ENCODE results near the gene LHX4.

The LHX4 gene

GRCh38 chr1:180266275-180267210 is 36.5 kb downstream of the LHX4 start:
- H3K4me3 Mint-ChIP-seq, result no peak overlapping the region
- H3K27ac Mint-ChIP-seq, result peak overlapping the region in 1 of 2 donors; percentile 49
- no peaks in the 10 kb centered on the region for H3K27me3 Mint-ChIP-seq
- ATAC-seq (replicated peaks) (no peak), DNase-seq (no peak)
- H3K36me3 Mint-ChIP-seq (ENCODE audit: insufficient read depth), result peaks cover 6% of the 10 kb centered on the region
- H3K9me3 Mint-ChIP-seq, result no peaks in the 10 kb centered on the region
- H3K4me1 Mint-ChIP-seq (ENCODE audit: low read depth in 2 of 2), result peaks cover 0 to 3% of the 10 kb centered on the region in 2 donors

GRCh38 chr1:180267211-180267561 is 37.1 kb downstream of the LHX4 start:
- Mint-ChIP-seq H3K4me3 (no peak overlapping the region), H3K27ac (no peak overlapping the region), H3K27me3 (no peaks in the 10 kb centered on the region), H3K4me1 (ENCODE audit: low read depth in 2 of 2) (peaks cover 0 to 3% of the 10 kb centered on the region in 2 donors), H3K9me3 (no peaks in the 10 kb centered on the region), H3K36me3 (ENCODE audit: insufficient read depth) (peaks cover 6% of the 10 kb centered on the region)
- DNase-seq (no peak), ATAC-seq (replicated peaks) (no peak)

GRCh38 chr1:180267761-180268555 is 37.9 kb downstream of the LHX4 start:
- Mint-ChIP-seq H3K4me3 (no peak overlapping the region), H3K27me3 (no peaks in the 10 kb centered on the region), H3K36me3 (ENCODE audit: insufficient read depth) (peaks cover 6% of the 10 kb centered on the region), H3K27ac (no peak overlapping the region), H3K9me3 (no peaks in the 10 kb centered on the region), H3K4me1 (ENCODE audit: low read depth in 2 of 2) (peaks cover 0 to 3% of the 10 kb centered on the region in 2 donors)
- ATAC-seq (replicated peaks), result no peak
- no peak for DNase-seq

GRCh38 chr1:180268556-180269075 is 38.6 kb downstream of the LHX4 start:
- ATAC-seq (replicated peaks) (no peak), DNase-seq (no peak)
- no peaks in the 10 kb centered on the region for H3K27me3 Mint-ChIP-seq
- peaks cover 6% of the 10 kb centered on the region for H3K36me3 Mint-ChIP-seq (ENCODE audit: insufficient read depth)
- H3K4me1 Mint-ChIP-seq (ENCODE audit: low read depth in 2 of 2), result no peaks in the 10 kb centered on the region
- no peak overlapping the region for H3K27ac Mint-ChIP-seq
- no peaks in the 10 kb centered on the region for H3K9me3 Mint-ChIP-seq
- H3K4me3 Mint-ChIP-seq, result no peak overlapping the region

GRCh38 chr1:180269645-180270529 is 39.8 kb downstream of the LHX4 start:
- Mint-ChIP-seq H3K4me1 (ENCODE audit: low read depth in 2 of 2) (no peaks in the 10 kb centered on the region), H3K4me3 (no peak overlapping the region), H3K9me3 (no peaks in the 10 kb centered on the region), H3K27me3 (no peaks in the 10 kb centered on the region), H3K36me3 (ENCODE audit: insufficient read depth) (peaks cover 6% of the 10 kb centered on the region), H3K27ac (no peak overlapping the region)
- DNase-seq (no peak), ATAC-seq (replicated peaks) (no peak)

- ATAC-seq (replicated peaks) (no peak), DNase-seq (no peak)
- no peak overlapping the region for H3K4me3 Mint-ChIP-seq
- no peaks in the 10 kb centered on the region for H3K27me3 Mint-ChIP-seq
- H3K27ac Mint-ChIP-seq, result peak overlapping the region; percentile 15 to 51
- no peaks in the 10 kb centered on the region for H3K4me1 Mint-ChIP-seq (ENCODE audit: low read depth in 2 of 2)
- peaks cover 2% of the 10 kb centered on the region for H3K36me3 Mint-ChIP-seq (ENCODE audit: insufficient read depth)
- no peaks in the 10 kb centered on the region for H3K9me3 Mint-ChIP-seq
Measured at GRCh38 chr1:180270530-180271271, 40.6 kb downstream of the LHX4 start.

- H3K27me3 Mint-ChIP-seq, result no peaks in the 10 kb centered on the region
- ATAC-seq (replicated peaks) (no peak), DNase-seq (no peak)
- no peak overlapping the region for H3K4me3 Mint-ChIP-seq
- H3K9me3 Mint-ChIP-seq, result no peaks in the 10 kb centered on the region
- peak overlapping the region in 1 of 2 donors; percentile 15 for H3K27ac Mint-ChIP-seq
- peaks cover 2% of the 10 kb centered on the region for H3K36me3 Mint-ChIP-seq (ENCODE audit: insufficient read depth)
- H3K4me1 Mint-ChIP-seq (ENCODE audit: low read depth in 2 of 2), result no peaks in the 10 kb centered on the region
Measured at GRCh38 chr1:180271272-180272255, 41.5 kb downstream of the LHX4 start.

GRCh38 chr1:180272395-180272794 is 42.3 kb downstream of the LHX4 start:
- Mint-ChIP-seq H3K27ac (no peak overlapping the region), H3K4me1 (ENCODE audit: low read depth in 2 of 2) (no peaks in the 10 kb centered on the region), H3K4me3 (no peak overlapping the region), H3K9me3 (no peaks in the 10 kb centered on the region), H3K27me3 (no peaks in the 10 kb centered on the region), H3K36me3 (ENCODE audit: insufficient read depth) (peaks cover 2% of the 10 kb centered on the region)
- ATAC-seq (replicated peaks) (no peak), DNase-seq (no peak)

GRCh38 chr1:180273066-180273465 is 43.0 kb downstream of the LHX4 start:
- Mint-ChIP-seq H3K27ac (no peak overlapping the region), H3K9me3 (no peaks in the 10 kb centered on the region), H3K4me1 (ENCODE audit: low read depth in 2 of 2) (no peaks in the 10 kb centered on the region), H3K27me3 (no peaks in the 10 kb centered on the region), H3K36me3 (ENCODE audit: insufficient read depth) (peaks cover 2% of the 10 kb centered on the region), H3K4me3 (no peak overlapping the region)
- DNase-seq (no peak), ATAC-seq (replicated peaks) (no peak)

- H3K27me3 Mint-ChIP-seq, result no peaks in the 10 kb centered on the region
- no peaks in the 10 kb centered on the region for H3K4me1 Mint-ChIP-seq (ENCODE audit: low read depth in 2 of 2)
- H3K4me3 Mint-ChIP-seq, result no peak overlapping the region
Measured at GRCh38 chr1:180274221-180274620, 44.2 kb downstream of the LHX4 start.

GRCh38 chr1:180275726-180276125 is 45.7 kb downstream of the LHX4 start:
- Mint-ChIP-seq H3K27ac (no peak overlapping the region), H3K4me3 (no peak overlapping the region), H3K36me3 (ENCODE audit: insufficient read depth) (no peaks in the 10 kb centered on the region), H3K27me3 (no peaks in the 10 kb centered on the region), H3K4me1 (ENCODE audit: low read depth in 2 of 2) (no peaks in the 10 kb centered on the region), H3K9me3 (no peaks in the 10 kb centered on the region)
- no peak for DNase-seq
- ATAC-seq (replicated peaks), result no peak

More at GRCh38 chr1:180274221-180274620, 44.2 kb downstream of the LHX4 start:
- Mint-ChIP-seq H3K27ac (no peak overlapping the region), H3K9me3 (no peaks in the 10 kb centered on the region), H3K36me3 (ENCODE audit: insufficient read depth) (no peaks in the 10 kb centered on the region)
- DNase-seq, result no peak
- ATAC-seq (replicated peaks), result no peak

Data from effector memory CD8-positive, alpha-beta T cell (primary cell).